ENCODE measurements around the gene C17orf75.

DNA sequence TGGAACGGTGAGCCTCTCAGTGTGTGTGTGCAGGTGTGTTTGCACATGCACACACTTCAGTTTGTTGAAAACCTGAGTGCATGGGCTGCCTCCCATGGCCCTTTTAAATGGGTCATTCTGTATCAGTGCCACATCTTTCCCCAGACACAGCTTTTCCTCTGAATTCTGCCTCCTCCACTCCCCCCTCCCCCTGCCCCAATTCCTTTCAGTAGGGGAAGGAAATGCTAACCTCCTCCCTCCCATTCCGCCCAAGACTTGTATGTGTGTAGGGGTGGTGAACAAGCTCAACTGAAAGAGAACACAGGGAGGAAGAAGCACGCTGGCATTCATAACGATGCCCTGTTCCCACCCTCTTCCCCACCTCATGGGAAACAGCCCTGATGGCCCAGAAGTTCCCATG lies 34.3 kb downstream of the C17orf75 start:
- TF ChIP-seq CTCF (IDR thresholded peaks at IDR 0.05; ENCODE audit: insufficient read depth, low read length), result no peak
- TF ChIP-seq POLR2AphosphoS5 (IDR thresholded peaks at IDR 0.05; ENCODE audit: low read depth), result no peak
- no peak for TF ChIP-seq GABPA (IDR thresholded peaks at IDR 0.05; ENCODE audit: low read depth)

Measured in HL-60 (cell line).